A204.1 (cell line): ENCODE data around the gene CACNA2D4.

Experiments
- FAIRE-seq: peaks from 2 replicates; lab custom pipeline; 2012; peaks lifted over from hg19 to GRCh38; lab: Jason Lieb, UNC

The CACNA2D4 gene

GRCh38 chr12:1870998-1871917, 47.2 kb downstream of the CACNA2D4 start:
- no peak for FAIRE-seq

DNA sequence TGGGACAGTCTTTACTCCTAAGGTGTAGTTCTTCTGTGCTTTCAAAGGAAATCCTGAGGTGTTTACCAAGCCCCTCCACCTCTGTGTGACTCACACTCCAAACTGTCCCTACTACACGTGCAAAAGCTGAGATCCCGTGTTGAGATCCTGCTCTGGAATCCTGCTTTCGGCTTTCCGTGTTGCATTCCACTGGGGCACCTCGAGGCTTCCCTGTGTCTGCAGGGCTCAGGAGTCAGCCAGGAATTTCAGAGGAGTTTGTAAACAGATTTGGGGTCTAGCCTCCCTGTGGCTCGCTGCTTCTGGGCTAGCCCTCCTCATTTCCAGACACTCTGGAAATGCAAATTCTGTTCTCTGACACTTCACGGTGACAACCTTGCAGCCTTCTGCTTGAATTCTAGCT, 48.4 kb downstream of the CACNA2D4 start:
- no peak for FAIRE-seq

- FAIRE-seq, result no peak
These were observed 49.3 kb downstream of the CACNA2D4 start for GRCh38 chr12:1869145-1869544.

DNA sequence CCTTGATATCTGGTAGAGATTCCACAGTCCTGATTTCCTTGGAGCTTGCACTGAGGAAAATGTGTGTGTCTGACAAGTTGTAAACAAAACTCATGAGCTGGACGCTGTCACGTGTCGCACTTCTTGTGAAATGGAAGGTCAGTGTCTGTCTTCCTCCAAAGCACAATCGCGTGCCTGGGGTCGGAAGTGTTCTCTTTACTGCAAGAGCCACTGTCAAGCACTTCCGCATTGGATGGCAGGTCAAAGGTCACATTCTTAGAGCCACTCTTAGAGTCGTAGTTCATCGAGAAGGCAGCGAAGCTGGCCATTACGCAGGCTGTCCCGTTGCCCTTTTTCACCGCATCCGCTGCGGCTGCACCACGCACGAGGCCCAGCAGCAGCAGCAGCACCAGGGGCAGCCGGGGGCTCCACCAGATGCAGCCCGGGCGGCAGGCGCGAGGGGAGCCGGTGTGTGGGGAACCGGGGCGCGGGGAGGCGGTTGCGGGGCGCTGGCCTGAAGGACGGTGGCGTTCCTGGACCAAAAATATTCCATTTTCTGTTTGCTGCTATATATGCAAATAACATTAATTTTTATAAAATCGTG, 53.1 kb downstream of the CACNA2D4 start:
- no peak for FAIRE-seq

DNA sequence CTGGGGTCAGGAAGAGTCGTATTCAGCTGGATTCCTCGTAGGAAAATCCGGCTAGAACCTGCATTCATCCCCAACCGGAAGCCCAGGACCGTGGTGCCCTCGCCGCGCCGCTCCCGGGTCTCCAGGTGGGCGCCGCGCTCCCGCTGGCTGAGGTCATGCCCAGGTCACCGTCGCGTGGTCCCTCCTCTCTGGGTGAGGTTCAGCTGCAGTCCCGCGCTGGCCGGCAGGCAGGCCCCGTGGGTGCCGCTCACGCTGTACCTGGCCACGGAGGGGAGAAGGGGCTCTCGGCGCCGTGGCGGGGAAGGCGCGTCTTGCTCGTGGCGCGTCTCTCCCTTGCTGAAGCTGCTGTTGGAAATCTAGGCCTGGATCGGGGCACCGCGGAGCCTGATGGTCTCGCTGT, 53.6 kb downstream of the CACNA2D4 start:
- no peak for FAIRE-seq

- no peak for FAIRE-seq
These were observed 54.0 kb downstream of the CACNA2D4 start for GRCh38 chr12:1864456-1864855.

GRCh38 chr12:1863823-1864222, 54.6 kb downstream of the CACNA2D4 start:
- no peak for FAIRE-seq

DNA sequence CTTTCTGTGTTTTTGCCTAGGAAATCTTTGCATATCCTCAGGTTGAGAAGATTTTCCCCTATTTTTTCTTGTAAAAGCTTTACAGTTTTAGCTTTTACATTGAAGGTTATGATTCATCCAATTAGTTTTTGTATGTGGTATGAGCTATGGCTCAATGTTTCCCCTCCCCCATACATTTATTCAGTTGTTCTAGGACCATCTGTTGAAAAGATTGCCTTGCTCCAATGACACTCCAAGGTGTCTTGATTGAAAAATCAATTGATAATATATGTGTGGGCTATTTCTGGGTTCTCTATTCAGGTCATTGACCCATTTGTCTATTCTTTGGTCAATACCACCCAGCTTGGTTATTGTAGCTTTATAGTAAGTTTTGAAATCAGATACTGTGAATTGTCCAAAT, 55.5 kb downstream of the CACNA2D4 start:
- no peak for FAIRE-seq

- no peak for FAIRE-seq
These were observed 58.8 kb downstream of the CACNA2D4 start for GRCh38 chr12:1859643-1860042.

GRCh38 chr12:1858456-1858855, 60.0 kb downstream of the CACNA2D4 start:
- FAIRE-seq, result no peak

- no peak for FAIRE-seq
These were observed 60.6 kb downstream of the CACNA2D4 start for GRCh38 chr12:1857821-1858220.

DNA sequence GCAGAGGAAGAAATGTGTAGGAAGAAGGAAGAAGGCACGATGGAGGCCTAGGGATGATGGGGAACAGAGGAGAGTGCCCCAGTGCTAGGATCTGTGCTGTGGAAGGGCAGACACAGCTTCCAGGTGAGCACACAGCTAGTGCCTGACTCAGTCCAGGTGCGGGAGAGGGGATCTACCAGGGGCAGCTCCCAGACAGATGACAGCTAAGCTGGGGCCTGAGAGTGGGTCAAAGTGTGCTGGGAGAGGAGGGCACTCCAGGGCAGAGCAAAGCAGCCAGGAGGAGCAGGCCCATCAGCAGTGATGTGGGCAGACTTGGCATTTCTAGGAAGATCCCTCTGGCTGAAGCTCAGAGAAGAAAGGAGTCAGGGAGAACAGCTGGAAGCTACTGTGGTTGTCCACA, 61.4 kb downstream of the CACNA2D4 start:
- no peak for FAIRE-seq

GRCh38 chr12:1855241-1855640, 63.2 kb downstream of the CACNA2D4 start:
- no peak for FAIRE-seq

GRCh38 chr12:1853716-1854115, 64.7 kb downstream of the CACNA2D4 start:
- FAIRE-seq, result no peak

- FAIRE-seq, result no peak
These were observed 66.4 kb downstream of the CACNA2D4 start for GRCh38 chr12:1852076-1852475.

DNA sequence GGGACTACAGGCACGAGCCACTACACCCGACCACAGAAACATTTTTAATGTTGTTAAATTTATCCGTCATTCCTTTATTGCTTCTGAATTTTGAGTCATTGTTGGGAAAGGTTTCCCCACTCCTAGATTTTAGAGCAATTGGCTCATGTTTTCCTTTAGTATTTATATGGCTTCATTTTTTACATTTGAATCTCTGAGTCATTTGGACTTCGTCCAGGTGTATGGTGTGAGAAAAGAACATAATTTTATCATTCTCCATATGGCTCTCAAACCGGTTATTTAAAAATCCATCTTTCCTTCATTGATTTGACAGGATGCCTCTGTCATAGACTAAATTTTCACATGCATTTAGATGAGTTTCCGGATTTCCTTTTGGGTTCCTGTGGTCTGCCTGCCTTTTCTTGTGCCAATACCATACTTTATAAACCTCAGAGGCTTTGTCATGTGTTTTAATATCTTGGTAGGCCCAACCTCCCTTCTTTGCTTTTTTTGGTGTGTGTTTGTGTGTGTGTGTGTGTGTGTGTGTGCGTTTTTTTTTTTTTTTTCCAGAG, 67.2 kb downstream of the CACNA2D4 start:
- FAIRE-seq, result no peak

GRCh38 chr12:1848745-1849144, 69.7 kb downstream of the CACNA2D4 start:
- no peak for FAIRE-seq

DNA sequence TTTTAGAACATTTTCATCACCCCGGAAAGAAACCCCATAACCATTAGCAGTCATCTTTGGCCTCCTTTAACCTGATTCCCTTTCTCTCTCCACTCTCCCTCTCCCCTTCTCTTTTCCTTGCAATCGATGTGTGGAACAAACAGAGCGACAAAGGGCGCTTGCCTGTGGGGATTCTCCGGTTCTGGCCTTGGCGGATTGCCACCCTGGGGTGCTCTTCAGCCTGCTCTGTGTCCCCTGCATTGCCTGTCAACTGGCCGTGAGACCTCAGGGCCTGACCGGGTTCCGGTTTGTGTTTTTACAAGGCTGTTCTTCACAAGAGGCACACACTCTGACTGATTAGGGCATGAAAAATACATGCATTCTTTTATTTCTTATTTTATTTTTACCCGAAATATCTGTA, 70.3 kb downstream of the CACNA2D4 start:
- FAIRE-seq, result no peak

DNA sequence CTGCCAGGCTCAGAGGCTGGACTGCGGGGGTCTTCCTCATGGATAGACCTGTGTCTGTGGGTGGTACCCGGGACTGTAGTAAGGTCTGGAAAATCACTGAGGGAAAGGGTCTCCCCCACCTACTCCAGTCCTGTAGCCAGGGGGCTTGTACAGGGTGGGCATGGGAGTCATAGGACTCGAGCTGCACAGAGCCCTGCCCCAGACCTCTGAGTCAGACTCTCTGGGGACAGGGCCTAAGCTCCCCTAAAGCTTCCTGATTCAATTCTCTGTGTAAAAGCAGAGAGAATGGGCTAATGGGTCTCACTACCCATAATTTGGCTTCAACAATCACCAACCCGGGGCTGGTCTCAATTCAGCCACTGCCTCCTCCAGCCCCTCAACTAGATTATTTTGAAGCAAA, 71.0 kb downstream of the CACNA2D4 start:
- no peak for FAIRE-seq

DNA sequence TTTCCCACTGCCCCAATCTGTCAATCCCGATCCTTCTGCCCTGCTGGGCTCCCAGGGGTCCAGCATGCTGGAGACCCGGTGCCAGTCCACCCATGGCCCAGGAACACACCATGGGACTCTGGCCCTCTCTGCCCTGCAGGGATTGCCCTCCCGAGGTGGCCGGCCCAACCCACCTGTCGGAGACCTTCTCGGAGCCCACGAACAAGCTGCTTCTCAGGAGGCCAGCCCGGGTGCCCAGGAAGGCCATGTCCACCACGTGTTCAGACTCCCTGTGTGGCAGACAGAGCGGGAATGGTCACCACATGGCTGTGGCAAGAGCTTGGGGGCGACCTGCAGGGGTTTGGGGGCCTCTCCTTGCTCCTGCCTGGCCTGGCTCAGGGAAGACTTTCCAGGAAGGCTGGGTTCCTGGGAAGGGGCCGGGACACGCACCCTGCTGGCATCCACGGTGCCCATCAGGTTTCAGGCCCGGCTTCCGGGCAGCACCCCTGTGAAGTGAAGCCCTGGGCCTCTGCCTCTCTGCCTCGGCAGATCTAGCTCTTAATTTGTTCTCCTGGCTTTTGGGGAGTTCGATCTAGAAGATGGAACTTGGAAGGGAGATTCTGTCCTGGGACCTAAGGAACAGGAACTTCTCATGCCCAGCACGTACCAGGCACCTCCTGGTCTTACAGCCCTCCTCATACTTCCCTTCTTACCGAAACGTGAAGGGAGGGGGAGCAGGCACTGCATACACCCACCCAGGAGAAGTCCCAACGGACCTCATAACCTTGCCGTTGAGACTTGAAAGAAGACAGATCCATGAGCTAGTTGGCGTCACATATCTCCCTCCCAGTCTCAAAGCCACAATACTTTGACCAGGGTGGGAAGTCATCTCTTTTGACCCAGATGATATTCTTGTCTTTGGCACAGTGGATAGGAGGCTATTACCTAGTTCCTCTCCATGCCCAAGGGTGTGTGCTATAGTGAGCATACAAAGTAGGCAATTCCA, 71.7 kb downstream of the CACNA2D4 start:
- no peak for FAIRE-seq

DNA sequence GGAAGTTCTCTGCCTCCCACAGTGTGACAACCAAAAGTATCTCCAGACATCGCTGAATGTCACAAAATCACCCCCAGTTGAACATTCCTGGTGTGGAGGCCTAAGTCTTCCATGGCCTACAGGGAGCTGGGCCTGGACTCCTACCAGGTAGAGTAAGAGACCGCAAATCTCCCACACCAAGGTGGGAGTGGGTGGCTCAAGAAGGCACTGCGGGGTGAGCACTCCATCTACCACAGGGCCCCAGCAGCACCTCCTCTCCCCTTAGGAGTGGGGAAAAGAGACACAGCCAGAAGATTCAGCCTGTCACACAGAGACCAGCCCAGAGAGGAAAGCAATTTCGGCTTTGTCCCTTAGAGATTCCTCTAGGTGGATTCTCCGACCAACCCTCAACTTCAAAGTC, 72.6 kb downstream of the CACNA2D4 start:
- FAIRE-seq, result no peak

DNA sequence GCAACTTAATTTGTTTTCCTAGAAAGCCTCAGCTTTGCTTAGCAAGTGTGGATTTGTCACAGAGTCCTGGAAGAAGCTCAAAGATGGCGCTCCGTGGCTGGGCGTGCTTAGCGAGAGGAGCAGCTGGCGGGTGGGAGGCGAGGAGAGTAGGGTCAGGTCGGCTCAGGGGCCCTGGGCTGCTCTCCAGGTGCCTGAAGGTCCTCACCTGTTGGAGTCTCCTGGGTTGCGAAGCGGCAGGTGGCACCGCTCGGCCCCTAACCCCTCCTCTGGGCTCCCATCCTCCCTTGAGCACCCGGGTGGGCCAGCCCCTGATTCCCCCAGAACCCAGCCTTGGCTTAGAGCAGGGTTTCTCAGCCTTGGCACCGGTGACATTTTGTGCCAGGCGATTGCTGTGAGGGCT, 73.0 kb downstream of the CACNA2D4 start:
- FAIRE-seq, result no peak
